Measurements from ENCODE around the gene IRGM. TPM values are rescaled to one million over a fixed set of nuclear protein-coding genes. Genes with fewer than 3 reads are reported as not detected.
"Not testable (repeated sequence)": the region's sequence is repeated elsewhere in the genome, so short reads cannot be mapped to it uniquely, and the experiment has no call there.

IRGM gene
- total and polyA plus RNA-seq, 2 experiments from 2014 or later, result not detected

- no peaks in the 10 kb centered on the region for H3K79me2 ChIP-seq
- no peak for TF ChIP-seq CTCF (IDR thresholded peaks at IDR 0.05; ENCODE audit: poor library complexity)
- TF ChIP-seq EZH2phosphoT487 (IDR thresholded peaks at IDR 0.05; ENCODE audit: low read depth, severe bottlenecking, unreplicated experiment), result no peak
- TF ChIP-seq EZH2 (IDR thresholded peaks at IDR 0.05; ENCODE audit: borderline replicate concordance), result no peak
- H3K27ac ChIP-seq, result no peak overlapping the region
- H3K9me2 ChIP-seq (replicated peaks; ENCODE audit: insufficient read depth), result no peaks in the 10 kb centered on the region
- DNase-seq (ENCODE audit: low spot score), result no peak
- H4K20me1 ChIP-seq (ENCODE audit: insufficient read depth, poor library complexity, severe bottlenecking), result no peaks in the 10 kb centered on the region
- H2AFZ ChIP-seq, result no peak overlapping the region
- no peak overlapping the region for H3K4me3 ChIP-seq
- WGBS (ENCODE audit: low lambda C conversion rate, missing lambda C conversion rate), result 50% methylated on average over 5 of the region's 5 CpGs
- no peaks in the 10 kb centered on the region for H3K9me3 ChIP-seq (ENCODE audit: low read depth)
- no peaks in the 10 kb centered on the region for H3K36me3 ChIP-seq (replicated peaks; ENCODE audit: insufficient read depth, low read depth)
- no peaks in the 10 kb centered on the region for H3K27me3 ChIP-seq
- H3K4me1 ChIP-seq (ENCODE audit: insufficient read depth), result no peaks in the 10 kb centered on the region
- no peak overlapping the region for H3K4me2 ChIP-seq
These were observed 994 bp downstream of the IRGM start for GRCh38 chr5:150847334-150847695.

- no peaks in the 10 kb centered on the region for H3K36me3 ChIP-seq (replicated peaks; ENCODE audit: insufficient read depth, low read depth)
- H3K27me3 ChIP-seq, result no peaks in the 10 kb centered on the region
- no peak for TF ChIP-seq EZH2phosphoT487 (IDR thresholded peaks at IDR 0.05; ENCODE audit: low read depth, severe bottlenecking, unreplicated experiment)
- no peak for TF ChIP-seq CTCF (IDR thresholded peaks at IDR 0.05; ENCODE audit: poor library complexity)
- TF ChIP-seq EZH2 (IDR thresholded peaks at IDR 0.05; ENCODE audit: borderline replicate concordance), result no peak
- H3K27ac ChIP-seq, result no peak overlapping the region
- no peaks in the 10 kb centered on the region for H3K79me2 ChIP-seq
- no peaks in the 10 kb centered on the region for H3K4me1 ChIP-seq (ENCODE audit: insufficient read depth)
- 87% methylated on average over 4 of the region's 4 CpGs for WGBS (ENCODE audit: low lambda C conversion rate, missing lambda C conversion rate)
- no peak overlapping the region for H3K4me3 ChIP-seq
- no peak overlapping the region for H3K4me2 ChIP-seq
- H3K9me2 ChIP-seq (replicated peaks; ENCODE audit: insufficient read depth), result no peaks in the 10 kb centered on the region
- H3K9me3 ChIP-seq (ENCODE audit: low read depth), result no peaks in the 10 kb centered on the region
- DNase-seq (ENCODE audit: low spot score), result no peak
- no peak overlapping the region for H2AFZ ChIP-seq
- H4K20me1 ChIP-seq (ENCODE audit: insufficient read depth, poor library complexity, severe bottlenecking), result no peaks in the 10 kb centered on the region
These were observed 1.9 kb downstream of the IRGM start for GRCh38 chr5:150848271-150848670.

- 85% methylated on average over 3 of the region's 3 CpGs for WGBS (ENCODE audit: low lambda C conversion rate, missing lambda C conversion rate)
- Histone ChIP-seq H3K4me1 (ENCODE audit: insufficient read depth) (no peaks in the 10 kb centered on the region), H3K27ac (no peak overlapping the region), H3K27me3 (no peaks in the 10 kb centered on the region), H3K9me3 (ENCODE audit: low read depth) (no peaks in the 10 kb centered on the region), H3K9me2 (replicated peaks; ENCODE audit: insufficient read depth) (no peaks in the 10 kb centered on the region), H2AFZ (no peak overlapping the region), H3K4me2 (no peak overlapping the region), H4K20me1 (ENCODE audit: insufficient read depth, poor library complexity, severe bottlenecking) (no peaks in the 10 kb centered on the region), H3K36me3 (replicated peaks; ENCODE audit: insufficient read depth, low read depth) (no peaks in the 10 kb centered on the region), H3K4me3 (no peak overlapping the region), H3K79me2 (no peaks in the 10 kb centered on the region)
- TF ChIP-seq EZH2phosphoT487 (IDR thresholded peaks at IDR 0.05; ENCODE audit: low read depth, severe bottlenecking, unreplicated experiment) (no peak), CTCF (IDR thresholded peaks at IDR 0.05; ENCODE audit: poor library complexity) (no peak), EZH2 (IDR thresholded peaks at IDR 0.05; ENCODE audit: borderline replicate concordance) (no peak)
- no peak for DNase-seq (ENCODE audit: low spot score)
These were observed 4.7 kb downstream of the IRGM start for GRCh38 chr5:150851039-150851438.

- Histone ChIP-seq H3K79me2 (no peaks in the 10 kb centered on the region), H3K27me3 (no peaks in the 10 kb centered on the region), H3K9me2 (replicated peaks; ENCODE audit: insufficient read depth) (no peaks in the 10 kb centered on the region), H3K27ac (no peak overlapping the region), H2AFZ (no peak overlapping the region), H4K20me1 (ENCODE audit: insufficient read depth, poor library complexity, severe bottlenecking) (no peaks in the 10 kb centered on the region), H3K36me3 (replicated peaks; ENCODE audit: insufficient read depth, low read depth) (no peaks in the 10 kb centered on the region), H3K4me1 (ENCODE audit: insufficient read depth) (no peaks in the 10 kb centered on the region), H3K4me2 (no peak overlapping the region), H3K4me3 (no peak overlapping the region), H3K9me3 (ENCODE audit: low read depth) (no peaks in the 10 kb centered on the region)
- no peak for DNase-seq (ENCODE audit: low spot score)
- TF ChIP-seq CTCF (IDR thresholded peaks at IDR 0.05; ENCODE audit: poor library complexity), result no peak
- TF ChIP-seq EZH2phosphoT487 (IDR thresholded peaks at IDR 0.05; ENCODE audit: low read depth, severe bottlenecking, unreplicated experiment), result no peak
- TF ChIP-seq EZH2 (IDR thresholded peaks at IDR 0.05; ENCODE audit: borderline replicate concordance), result no peak
- WGBS (ENCODE audit: low lambda C conversion rate, missing lambda C conversion rate), result 91% methylated on average over 2 of the region's 2 CpGs
These were observed 7.2 kb downstream of the IRGM start for GRCh38 chr5:150853561-150853960.

- not testable (repeated sequence) for H3K4me1 ChIP-seq (ENCODE audit: insufficient read depth); H3K36me3 ChIP-seq (replicated peaks; ENCODE audit: insufficient read depth, low read depth); H2AFZ ChIP-seq; H3K27ac ChIP-seq; DNase-seq (ENCODE audit: low spot score); H3K9me2 ChIP-seq (replicated peaks; ENCODE audit: insufficient read depth); H3K27me3 ChIP-seq; H3K4me3 ChIP-seq; H3K4me2 ChIP-seq; H4K20me1 ChIP-seq (ENCODE audit: insufficient read depth, poor library complexity, severe bottlenecking); H3K9me3 ChIP-seq (ENCODE audit: low read depth); H3K79me2 ChIP-seq
- 82% methylated on average over 3 of the region's 3 CpGs for WGBS (ENCODE audit: low lambda C conversion rate, missing lambda C conversion rate)
These were observed 10.4 kb downstream of the IRGM start for GRCh38 chr5:150856700-150857099.
